Measurements from ENCODE around the gene MYO5C.

DNA sequence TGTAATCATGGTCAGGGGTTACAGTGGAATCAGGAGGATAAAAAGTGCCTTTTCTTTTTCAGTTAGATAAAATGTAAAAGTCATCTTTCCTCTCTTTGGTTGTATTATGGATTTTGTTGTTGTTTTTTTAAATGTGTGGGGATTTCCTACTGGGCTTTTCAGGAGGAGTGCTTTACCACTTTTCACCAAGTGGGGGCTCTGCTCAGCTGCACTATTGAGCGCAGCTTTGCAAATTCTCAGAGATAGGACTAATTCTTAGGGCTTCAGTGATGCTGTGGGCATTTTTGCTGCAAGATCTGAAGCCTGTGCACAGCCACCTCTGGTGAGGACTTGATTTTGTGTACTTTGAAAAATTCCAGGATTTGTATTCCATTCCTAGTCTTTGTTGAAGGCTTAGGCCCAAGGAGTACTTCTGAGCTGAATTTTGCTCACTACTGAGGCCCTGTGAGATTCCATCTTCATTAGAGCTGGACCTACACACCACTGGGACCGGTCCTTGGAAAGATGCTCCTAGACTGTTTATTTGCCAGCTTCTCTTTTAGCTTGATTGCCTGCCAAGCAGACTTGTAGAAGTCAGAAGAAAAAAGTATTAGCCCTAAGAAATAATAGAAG is 111.9 kb downstream of the MYO5C start:
- TF ChIP-seq CTCF (IDR thresholded peaks at IDR 0.05; ENCODE audit: extremely low read depth in 1 of 2, insufficient read depth in 1 of 2, low read depth in 1 of 2, low read length in 2 of 2) (peak; percentile 53 to 58), POLR2A (IDR thresholded peaks at IDR 0.05; ENCODE audit: low read depth, low read length) (no peak), POLR2AphosphoS5 (IDR thresholded peaks at IDR 0.05; ENCODE audit: insufficient read depth, low read depth, low read length) (no peak), EZH2 (IDR thresholded peaks at IDR 0.05; ENCODE audit: borderline replicate concordance, low read depth, low read length, severe bottlenecking) (no peak), JUN (IDR thresholded peaks at IDR 0.05; ENCODE audit: borderline replicate concordance, insufficient read depth, insufficient read length, low read depth) (no peak), MYC (IDR thresholded peaks at IDR 0.05; ENCODE audit: low read depth, low read length) (no peak), FOS (IDR thresholded peaks at IDR 0.05; ENCODE audit: borderline replicate concordance, insufficient read depth, low read length) (no peak)
- TF ChIP-seq, protein P1, sequence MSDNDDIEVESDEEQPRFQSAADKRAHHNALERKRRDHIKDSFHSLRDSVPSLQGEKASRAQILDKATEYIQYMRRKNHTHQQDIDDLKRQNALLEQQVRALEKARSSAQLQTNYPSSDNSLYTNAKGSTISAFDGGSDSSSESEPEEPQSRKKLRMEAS (IDR thresholded peaks at IDR 0.05; ENCODE audit: insufficient read depth, insufficient read length): no peak
